ENCODE results near the gene FKBP15.
A peak's percentile ranks its signal among the peaks of the same experiment; 100 is the strongest.

Gene FKBP15

GRCh38 chr9:113228130-113228665 is 7.1 kb upstream of the FKBP15 start:
- no peaks in the 10 kb centered on the region for H3K36me3 ChIP-seq (ENCODE audit: insufficient read depth, low read length)
- no peak overlapping the region for H2AFZ ChIP-seq (ENCODE audit: low read depth, low read length)
- H3K4me3 ChIP-seq (ENCODE audit: low read depth in 1 of 2, low read length in 2 of 2), result no peak overlapping the region
- H3K4me1 ChIP-seq (ENCODE audit: insufficient read depth, low read length), result peaks cover 18% of the 10 kb centered on the region
- TF ChIP-seq EZH2 (IDR thresholded peaks at IDR 0.05; ENCODE audit: borderline replicate concordance, low read depth, low read length, severe bottlenecking), result no peak
- TF ChIP-seq CTCF (IDR thresholded peaks at IDR 0.05; ENCODE audit: borderline replicate concordance, extremely low read depth, low read length, poor library complexity, severe bottlenecking), result no peak
- ATAC-seq (ENCODE audit: insufficient read depth, low read depth) (peak; percentile 67), DNase-seq (peak; percentile 16)
- H3K9ac ChIP-seq (ENCODE audit: low read depth, low read length), result no peak overlapping the region
- no peaks in the 10 kb centered on the region for H3K9me3 ChIP-seq (ENCODE audit: insufficient read depth, low read length, severe bottlenecking)
- H3K4me2 ChIP-seq (ENCODE audit: insufficient read depth, low read length), result no peak overlapping the region
- no peaks in the 10 kb centered on the region for H3K27me3 ChIP-seq (ENCODE audit: insufficient read depth, low read length, poor library complexity)
- H4K20me1 ChIP-seq (ENCODE audit: insufficient read depth, low read length), result no peaks in the 10 kb centered on the region
- peaks cover 2% of the 10 kb centered on the region; the same call in 1 of the 2 replicates for H3K79me2 ChIP-seq (ENCODE audit: insufficient read depth, low read length)
- H3K27ac ChIP-seq (ENCODE audit: low read length), result no peak overlapping the region

GRCh38 chr9:113227436-113227835 is 6.4 kb upstream of the FKBP15 start:
- Histone ChIP-seq H3K4me2 (ENCODE audit: insufficient read depth, low read length) (no peak overlapping the region), H2AFZ (ENCODE audit: low read depth, low read length) (no peak overlapping the region), H4K20me1 (ENCODE audit: insufficient read depth, low read length) (no peaks in the 10 kb centered on the region), H3K4me1 (ENCODE audit: insufficient read depth, low read length) (peaks cover 21% of the 10 kb centered on the region), H3K79me2 (ENCODE audit: insufficient read depth, low read length) (peaks cover 7% of the 10 kb centered on the region; the same call in 1 of the 2 replicates), H3K9me3 (ENCODE audit: insufficient read depth, low read length, severe bottlenecking) (no peaks in the 10 kb centered on the region), H3K27me3 (ENCODE audit: insufficient read depth, low read length, poor library complexity) (no peaks in the 10 kb centered on the region), H3K9ac (ENCODE audit: low read depth, low read length) (no peak overlapping the region), H3K4me3 (ENCODE audit: low read depth in 1 of 2, low read length in 2 of 2) (no peak overlapping the region), H3K36me3 (ENCODE audit: insufficient read depth, low read length) (no peaks in the 10 kb centered on the region), H3K27ac (ENCODE audit: low read length) (no peak overlapping the region)
- DNase-seq (no peak), ATAC-seq (ENCODE audit: insufficient read depth, low read depth) (no peak)
- TF ChIP-seq CTCF (IDR thresholded peaks at IDR 0.05; ENCODE audit: borderline replicate concordance, extremely low read depth, low read length, poor library complexity, severe bottlenecking) (no peak), EZH2 (IDR thresholded peaks at IDR 0.05; ENCODE audit: borderline replicate concordance, low read depth, low read length, severe bottlenecking) (no peak)

- DNase-seq (no peak), ATAC-seq (ENCODE audit: insufficient read depth, low read depth) (no peak)
- no peak overlapping the region for H3K27ac ChIP-seq (ENCODE audit: low read length)
- H3K79me2 ChIP-seq (ENCODE audit: insufficient read depth, low read length), result peaks cover 39% of the 10 kb centered on the region
- peak overlapping the region; percentile 12; the same call in 1 of the 2 replicates for H3K4me2 ChIP-seq (ENCODE audit: insufficient read depth, low read length)
- H3K9ac ChIP-seq (ENCODE audit: low read depth, low read length), result no peak overlapping the region
- no peaks in the 10 kb centered on the region for H3K27me3 ChIP-seq (ENCODE audit: insufficient read depth, low read length, poor library complexity)
- H3K9me3 ChIP-seq (ENCODE audit: insufficient read depth, low read length, severe bottlenecking), result no peaks in the 10 kb centered on the region
- peaks cover 45% of the 10 kb centered on the region for H3K4me1 ChIP-seq (ENCODE audit: insufficient read depth, low read length)
- TF ChIP-seq CTCF (IDR thresholded peaks at IDR 0.05; ENCODE audit: borderline replicate concordance, extremely low read depth, low read length, poor library complexity, severe bottlenecking), result no peak
- TF ChIP-seq EZH2 (IDR thresholded peaks at IDR 0.05; ENCODE audit: borderline replicate concordance, low read depth, low read length, severe bottlenecking), result no peak
- peaks cover 2% of the 10 kb centered on the region; the same call in 1 of the 2 replicates for H4K20me1 ChIP-seq (ENCODE audit: insufficient read depth, low read length)
- H2AFZ ChIP-seq (ENCODE audit: low read depth, low read length), result no peak overlapping the region
- peaks cover 3% of the 10 kb centered on the region; the same call in 1 of the 2 replicates for H3K36me3 ChIP-seq (ENCODE audit: insufficient read depth, low read length)
- H3K4me3 ChIP-seq (ENCODE audit: low read depth in 1 of 2, low read length in 2 of 2), result no peak overlapping the region
These were observed 2.9 kb upstream of the FKBP15 start for GRCh38 chr9:113223963-113224362.

All from DND-41 (cell line).